Stomach (tissue), 9 donors: Measurements from ENCODE around the gene MCTP1. TPM values are rescaled to one million over a fixed set of nuclear protein-coding genes. Genes with fewer than 3 reads are reported as not detected.

ENCODE experiments used
- DNase-seq, 2 donors: peaks; one replicate each; pipeline versions ENCODE4 v3.0.0 to v3.0.0-alpha.2; 2013 to 2019
- H3K27ac ChIP-seq, 5 donors: fragments of 200-600 bp in 4 of 5; sonication (generic) in 4 of 5; one replicate each; pipeline ENCODE4 v1.5.1; 2013 to 2019; ENCODE audit warnings: mild to moderate bottlenecking in 1 of 5, moderate library complexity in 1 of 5
- H3K27me3 ChIP-seq, 3 donors: fragments of 200-600 bp; sonication (generic); one replicate each; pipeline ENCODE4 v1.5.1; 2017 to 2019; ENCODE audit warnings: mixed run types in 1 of 3
- H3K36me3 ChIP-seq, 4 donors: fragments of 200-600 bp; sonication (generic); 1 replicate in 3 of 4; 2 replicates in 1 of 4; pipeline ENCODE4 v1.5.1; 2016 to 2019
- H3K4me1 ChIP-seq, 4 donors: fragments of 200-600 bp; sonication (generic); one replicate each; pipeline ENCODE4 v1.5.1; 2016 to 2019
- H3K4me3 ChIP-seq, 4 donors: fragments of 200-600 bp; sonication (generic) in 3 of 4; one replicate each; pipeline ENCODE4 v1.5.1; 2016 to 2019; ENCODE audit warnings: mild to moderate bottlenecking in 1 of 4
- H3K9me3 ChIP-seq, 4 donors: fragments of 200-600 bp; sonication (generic); one replicate each; pipeline ENCODE4 v1.5.1; 2016 to 2019
- CTCF ChIP-seq, 7 experiments: fragments of 450-650 bp in 4 of 7; fragments of 200-600 bp in 3 of 7; sonication (generic) in 3 of 7; IDR thresholded peaks; one replicate each; pipeline ENCODE4 v1.5.1; 2016 to 2019; ENCODE audit warnings: antibody characterized with exemption in 7 of 7, control low read depth in 2 of 7, mild to moderate bottlenecking in 1 of 7
- EP300 ChIP-seq: sonication (generic); formaldehyde crosslinking; IDR thresholded peaks from one replicate; pipeline ENCODE4 v1.6.1; 2017; ENCODE audit warnings: antibody characterized with exemption
- POLR2A ChIP-seq, 4 donors: fragments of 450-650 bp; IDR thresholded peaks; one replicate each; pipeline ENCODE4 v1.6.1; 2016; ENCODE audit warnings: antibody characterized with exemption in 4 of 4, control low read depth in 2 of 4, mild to moderate bottlenecking in 1 of 4, moderate library complexity in 1 of 4
- POLR2AphosphoS5 ChIP-seq, 3 donors: sonication (generic); formaldehyde crosslinking; IDR thresholded peaks; one replicate each; pipeline ENCODE4 v1.6.1; 2016; ENCODE audit warnings: antibody characterized with exemption in 3 of 3
- WGBS, 5 donors: extraction: QIAGEN DNeasy Blood & Tissue Kit in 3 of 5; methylation state at CpG; one replicate each; pipeline versions ENCODE4 v1.1.5 to v1.1.7; 2013 to 2018; 5-methylcytosine and 5-hydroxymethylcytosine counted together
- intact Hi-C: fragments of 100-400 bp; cut with DNase I; formaldehyde crosslinking; loops from one replicate; pipeline ENCODE4 v1.15.1; 2023; ENCODE audit warnings: low total_unique reads
- polyA plus RNA-seq, 3 donors: library from polyadenylated mRNA; stranded (reverse); fragments of 200-250 nt; gene quantifications; one replicate each; pipeline ENCODE4 v1.2.3, GENCODE V29; 2013
- total RNA-seq, 5 donors: library from RNA; depleted of rRNA; stranded (reverse); fragments of >200 nt; gene quantifications; one replicate each; pipeline versions ENCODE4 v1.1.0 to v1.2.3, GENCODE V29; 2014 to 2016
- donor health status: healthy with polysubstance abuse.
- donor health status: Bipolar disorder and iron deficiency.
- donor health status: healthy.

MCTP1 gene
- total and polyA plus RNA-seq, 8 donors, result 1.4 to 47.9 (median 11.3) TPM

DNA sequence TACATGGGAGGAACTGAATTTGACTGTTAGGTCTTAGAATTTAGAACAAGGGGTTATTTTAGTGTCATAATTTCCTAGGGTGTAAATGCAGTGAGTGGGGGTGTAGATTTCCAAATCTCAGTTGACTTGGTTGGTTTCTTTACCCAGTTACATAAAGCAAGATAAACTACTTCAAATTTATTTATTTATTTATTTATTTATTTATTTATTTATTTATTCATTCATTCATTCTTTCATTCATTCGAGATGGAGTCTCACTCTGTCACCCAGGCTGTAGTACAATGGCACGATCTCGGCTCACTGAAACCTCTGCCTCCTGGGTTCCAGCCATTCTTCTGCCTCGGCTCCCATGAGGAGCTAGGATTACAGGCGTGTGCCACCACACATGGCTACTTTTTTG lies 466.0 kb downstream of the MCTP1 start:
- Histone ChIP-seq H3K9me3 (no peaks in the 10 kb centered on the region), H3K27ac (no peak overlapping the region), H3K27me3 (no peaks in the 10 kb centered on the region), H3K4me3 (no peak overlapping the region), H3K4me1 (no peaks in the 10 kb centered on the region), H3K36me3 (no peaks in the 10 kb centered on the region)
- no peak for DNase-seq
- TF ChIP-seq EP300, result no peak
- no peak for TF ChIP-seq CTCF (IDR thresholded peaks at IDR 0.05)
- no peak for TF ChIP-seq POLR2AphosphoS5 (IDR thresholded peaks at IDR 0.05)
- TF ChIP-seq POLR2A (IDR thresholded peaks at IDR 0.05), result no peak
- WGBS, 5 donors, result 75 to 92% (median 76%) methylated on average over 5 of the region's 5 CpGs
- intact Hi-C loops, result no loop called here

- 67 to 74% (median 73%) methylated on average over 6 of the region's 6 CpGs for WGBS, 5 donors
- no peaks in the 10 kb centered on the region for H3K9me3 ChIP-seq
- no peaks in the 10 kb centered on the region for H3K36me3 ChIP-seq
- H3K4me1 ChIP-seq, result no peaks in the 10 kb centered on the region
- no peak overlapping the region for H3K4me3 ChIP-seq
- H3K27ac ChIP-seq, result no peak overlapping the region
- no peak for TF ChIP-seq POLR2A (IDR thresholded peaks at IDR 0.05)
- no peak for TF ChIP-seq CTCF (IDR thresholded peaks at IDR 0.05)
- TF ChIP-seq POLR2AphosphoS5 (IDR thresholded peaks at IDR 0.05), result no peak
- no peak for TF ChIP-seq EP300
- no peaks in the 10 kb centered on the region for H3K27me3 ChIP-seq
- DNase-seq, result no peak
- intact Hi-C loops, result no loop called here
Measured at GRCh38 chr5:94815313-94816039, 469.4 kb downstream of the MCTP1 start.

DNA sequence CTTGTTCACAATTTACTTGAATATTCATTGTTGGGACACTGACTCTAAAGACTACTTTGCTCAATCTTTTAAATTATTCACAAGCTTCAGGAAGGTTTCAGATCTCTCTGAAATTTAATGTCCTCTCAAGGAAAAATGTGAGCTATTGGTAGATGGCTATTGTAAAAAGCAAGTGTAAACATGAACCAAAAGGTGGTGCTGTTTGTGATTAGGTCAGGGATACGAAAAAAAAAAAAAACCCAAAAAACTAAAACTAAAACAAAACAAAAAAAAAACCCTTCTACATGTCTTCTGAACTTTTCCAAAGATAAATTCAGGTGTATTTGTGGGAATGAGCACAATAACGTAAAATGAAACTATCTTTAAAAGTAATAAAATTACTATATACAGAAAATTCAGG lies 472.7 kb downstream of the MCTP1 start:
- no peak for DNase-seq
- no peaks in the 10 kb centered on the region for H3K9me3 ChIP-seq
- no peak overlapping the region for H3K27ac ChIP-seq
- WGBS, 5 donors, result 60 to 76% (median 70%) methylated on average over 2 of the region's 2 CpGs
- H3K36me3 ChIP-seq, result no peaks in the 10 kb centered on the region
- no peaks in the 10 kb centered on the region for H3K27me3 ChIP-seq
- intact Hi-C loops, result no loop called here
- no peaks in the 10 kb centered on the region for H3K4me1 ChIP-seq
- no peak overlapping the region for H3K4me3 ChIP-seq
- TF ChIP-seq POLR2AphosphoS5 (IDR thresholded peaks at IDR 0.05), result no peak
- TF ChIP-seq POLR2A (IDR thresholded peaks at IDR 0.05), result no peak
- TF ChIP-seq EP300, result no peak
- TF ChIP-seq CTCF (IDR thresholded peaks at IDR 0.05), result no peak

DNA sequence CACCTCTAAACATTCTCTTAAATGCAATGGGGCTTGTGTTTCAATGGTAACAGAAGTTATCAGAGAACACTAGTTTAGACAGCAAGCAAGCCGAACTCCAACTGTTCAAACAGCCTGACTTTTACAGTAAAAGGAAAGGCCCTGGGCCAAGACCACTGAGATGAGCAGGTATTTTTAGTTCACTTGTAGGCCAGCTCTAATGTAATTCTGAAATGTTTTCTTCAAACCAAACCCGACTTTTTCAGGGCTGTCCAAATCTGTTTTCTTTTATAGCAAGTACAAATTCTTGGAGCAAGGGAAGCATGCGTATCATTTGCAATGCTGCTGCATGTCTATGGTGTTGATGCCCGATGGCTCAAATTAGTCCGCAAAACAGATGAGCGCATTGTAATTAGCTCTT lies 473.6 kb downstream of the MCTP1 start:
- intact Hi-C loops, result no loop called here
- no peaks in the 10 kb centered on the region for H3K36me3 ChIP-seq
- 76 to 85% (median 81%) methylated on average over 6 of the region's 6 CpGs for WGBS, 5 donors
- no peaks in the 10 kb centered on the region for H3K27me3 ChIP-seq
- TF ChIP-seq POLR2A (IDR thresholded peaks at IDR 0.05) (no peak), CTCF (IDR thresholded peaks at IDR 0.05) (no peak), POLR2AphosphoS5 (IDR thresholded peaks at IDR 0.05) (no peak), EP300 (no peak)
- no peaks in the 10 kb centered on the region for H3K4me1 ChIP-seq
- H3K4me3 ChIP-seq, result no peak overlapping the region
- no peaks in the 10 kb centered on the region for H3K9me3 ChIP-seq
- DNase-seq, result no peak
- no peak overlapping the region for H3K27ac ChIP-seq
